Fibroblast of skin of left biceps (primary cell): ENCODE data around the gene BLMH.

ENCODE experiments used
- DNase-seq, 2 experiments: peaks; one replicate each; pipeline ENCODE4 v3.0.0-alpha.2; 2013; ENCODE audit warnings: low read depth in 2 of 2

BLMH gene

DNA sequence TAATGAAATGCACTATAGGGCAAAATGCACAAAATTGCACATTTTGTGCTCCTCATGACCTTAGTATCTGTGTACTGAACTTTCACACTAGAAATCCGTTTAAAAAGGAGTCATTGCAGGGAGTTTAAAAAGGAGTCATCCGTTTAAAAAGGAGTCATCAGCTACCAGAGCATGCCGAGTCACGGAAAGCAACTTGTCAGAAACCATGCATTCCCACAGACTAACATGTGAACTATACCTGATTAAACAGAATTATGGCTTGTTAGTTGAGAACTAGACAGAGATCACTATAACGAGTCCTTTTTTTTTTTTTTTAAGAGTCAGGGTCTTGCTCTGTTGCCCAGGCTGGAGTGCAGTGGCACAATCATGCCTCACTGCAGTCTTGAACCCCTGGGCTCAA, 92.1 kb downstream of the BLMH start:
- no peak for DNase-seq
